Measurements from ENCODE around the gene ASPSCR1. TPM values are rescaled to one million over a fixed set of nuclear protein-coding genes. Genes with fewer than 3 reads are reported as not detected.
A peak's percentile ranks its signal among the peaks of the same experiment; 100 is the strongest.

ASPSCR1 gene
- total and polyA plus RNA-seq, 9 of the 15 experiments (the other 6 are each of a cell fraction or from before 2014, with no cell fraction given): 0.90 to 36.9 (median 11.6) TPM

DNA sequence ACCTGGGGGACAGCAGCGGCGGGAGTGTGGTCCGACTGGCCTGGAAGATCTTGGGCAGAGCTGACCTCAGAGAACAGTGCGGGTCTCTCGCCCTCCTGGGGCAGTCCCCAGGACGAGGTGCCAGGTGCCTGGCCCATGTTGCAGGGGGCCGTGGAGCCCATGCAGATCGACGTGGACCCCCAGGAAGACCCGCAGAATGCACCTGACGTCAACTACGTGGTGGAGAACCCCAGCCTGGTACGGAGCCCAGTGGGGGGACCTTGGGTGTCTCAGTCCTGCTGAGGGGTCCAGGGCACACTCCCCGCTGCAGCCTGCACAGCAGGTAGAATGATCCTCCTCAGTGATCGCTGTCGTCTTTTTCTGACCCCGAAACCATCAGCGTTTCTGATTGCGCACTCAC is 75.7 kb downstream of the ASPSCR1 start:
- Histone ChIP-seq H3K79me2 (ENCODE audit: control insufficient read depth, insufficient read depth, low read length) (peaks cover 28% of the 10 kb centered on the region), H3K36me3 (ENCODE audit: control insufficient read depth, insufficient read depth, low read length) (peaks cover 78% of the 10 kb centered on the region; the same call in 2 of the 3 replicates), H3K4me1 (replicated peaks in 1 of 2; ENCODE audit: control insufficient read depth in 2 of 2, insufficient read depth in 2 of 2, low read length in 2 of 2) (peaks cover 6 to 92% of the 10 kb centered on the region in 2 experiments; a peak in 3 of 5 replicates), H3K27ac (ENCODE audit: extremely low read depth, low read depth, low read length) (no peak overlapping the region), H3K9me3 (replicated peaks; ENCODE audit: control insufficient read depth, insufficient read depth, low read depth, low read length) (no peaks in the 10 kb centered on the region), H3K9ac (ENCODE audit: insufficient read depth in 1 of 2, low read depth in 2 of 2, low read length in 2 of 2) (peak overlapping the region; percentile 80 to 97; a peak in 3 of 4 replicates), H3K4me3 (peak overlapping the region; percentile 98), H4K20me1 (replicated peaks; ENCODE audit: control insufficient read depth, insufficient read depth, low read length) (0 out of 2 replicates have a peak, but pooled peaks cover 11% of the 10 kb centered on the region), H2AFZ (ENCODE audit: low read depth, low read length) (no peak overlapping the region), H3K27me3 (ENCODE audit: control insufficient read depth in 2 of 2, insufficient read depth in 2 of 2, low read length in 2 of 2) (no peaks in the 10 kb centered on the region), H3K9me1 (ENCODE audit: control insufficient read depth, insufficient read depth, low read length) (no peaks in the 10 kb centered on the region), H3K4me2 (ENCODE audit: insufficient read depth, low read length) (peak overlapping the region; percentile 88)
- 85% methylated on average over 11 of the region's 19 CpGs for whole genome bisulfite sequencing (ENCODE audit: insufficient coverage, low coverage, missing lambda C conversion rate)
- ATAC-seq (no peak), DNase-seq (ENCODE audit: extremely low read depth in 1 of 4, low spot score in 3 of 4) (no peak), FAIRE-seq (no peak)
- intact Hi-C loops (cut with micrococcal nuclease): no loop called here
- CTCF ChIA-PET (ENCODE audit: low intra/inter-chr PET ratio): no interaction called here
- in situ Hi-C loops (cut with MboI): no loop called here
- POLR2A ChIA-PET: interaction anchor here (0.6 to 1.6 kb wide), 4 partner anchors 10 to 731 kb away, joined by 3 to 11 read pairs (median 4); partner anchors contain the start of gene DCXR
- TSS peak; percentile 36 for BruUV-seq (replicated peaks)
- TF ChIP-seq RBBP5 (IDR thresholded peaks at IDR 0.05; ENCODE audit: borderline replicate concordance, insufficient read depth, low read length, poor library complexity, severe bottlenecking) (no peak), IFI16 (CRISPR knock-in tag; IDR thresholded peaks at IDR 0.05) (no peak), ZNF551 (CRISPR knock-in tag; IDR thresholded peaks at IDR 0.05) (no peak), HMG20A (CRISPR knock-in tag; conservative IDR thresholded peaks at IDR 0.05) (no peak), TBP (optimal IDR thresholded peaks at IDR 0.05; ENCODE audit: low read depth, low read length) (no peak), KDM1A (IDR thresholded peaks at IDR 0.05) (no peak), ZC3H4 (CRISPR knock-in tag; IDR thresholded peaks at IDR 0.05; ENCODE audit: borderline replicate concordance) (no peak), SPI1 (IDR thresholded peaks at IDR 0.05; ENCODE audit: borderline replicate concordance, low read depth, low read length) (no peak), SMAD2 (IDR thresholded peaks at IDR 0.05; ENCODE audit: low read depth, low read length) (no peak), TGIF2 (CRISPR knock-in tag; IDR thresholded peaks at IDR 0.05) (no peak), BMI1 (IDR thresholded peaks at IDR 0.05; ENCODE audit: low read length) (no peak), CHCHD3 (CRISPR knock-in tag; IDR thresholded peaks at IDR 0.05) (no peak), MAZ (CRISPR knock-in tag; conservative IDR thresholded peaks at IDR 0.05 in 1 of 2, IDR thresholded peaks at IDR 0.05 in 1 of 2) (no peak)
- TF ChIP-seq, protein P1, sequence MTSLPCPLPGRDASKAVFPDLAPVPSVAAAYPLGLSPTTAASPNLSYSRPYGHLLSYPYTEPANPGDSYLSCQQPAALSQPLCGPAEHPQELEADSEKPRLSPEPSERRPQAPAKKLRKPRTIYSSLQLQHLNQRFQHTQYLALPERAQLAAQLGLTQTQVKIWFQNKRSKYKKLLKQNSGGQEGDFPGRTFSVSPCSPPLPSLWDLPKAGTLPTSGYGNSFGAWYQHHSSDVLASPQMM (CRISPR knock-in tag; IDR thresholded peaks at IDR 0.05): no peak
- TF ChIP-seq, protein P2, sequence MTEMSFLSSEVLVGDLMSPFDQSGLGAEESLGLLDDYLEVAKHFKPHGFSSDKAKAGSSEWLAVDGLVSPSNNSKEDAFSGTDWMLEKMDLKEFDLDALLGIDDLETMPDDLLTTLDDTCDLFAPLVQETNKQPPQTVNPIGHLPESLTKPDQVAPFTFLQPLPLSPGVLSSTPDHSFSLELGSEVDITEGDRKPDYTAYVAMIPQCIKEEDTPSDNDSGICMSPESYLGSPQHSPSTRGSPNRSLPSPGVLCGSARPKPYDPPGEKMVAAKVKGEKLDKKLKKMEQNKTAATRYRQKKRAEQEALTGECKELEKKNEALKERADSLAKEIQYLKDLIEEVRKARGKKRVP (CRISPR knock-in tag; IDR thresholded peaks at IDR 0.05): no peak
- TF ChIP-seq, protein P3, sequence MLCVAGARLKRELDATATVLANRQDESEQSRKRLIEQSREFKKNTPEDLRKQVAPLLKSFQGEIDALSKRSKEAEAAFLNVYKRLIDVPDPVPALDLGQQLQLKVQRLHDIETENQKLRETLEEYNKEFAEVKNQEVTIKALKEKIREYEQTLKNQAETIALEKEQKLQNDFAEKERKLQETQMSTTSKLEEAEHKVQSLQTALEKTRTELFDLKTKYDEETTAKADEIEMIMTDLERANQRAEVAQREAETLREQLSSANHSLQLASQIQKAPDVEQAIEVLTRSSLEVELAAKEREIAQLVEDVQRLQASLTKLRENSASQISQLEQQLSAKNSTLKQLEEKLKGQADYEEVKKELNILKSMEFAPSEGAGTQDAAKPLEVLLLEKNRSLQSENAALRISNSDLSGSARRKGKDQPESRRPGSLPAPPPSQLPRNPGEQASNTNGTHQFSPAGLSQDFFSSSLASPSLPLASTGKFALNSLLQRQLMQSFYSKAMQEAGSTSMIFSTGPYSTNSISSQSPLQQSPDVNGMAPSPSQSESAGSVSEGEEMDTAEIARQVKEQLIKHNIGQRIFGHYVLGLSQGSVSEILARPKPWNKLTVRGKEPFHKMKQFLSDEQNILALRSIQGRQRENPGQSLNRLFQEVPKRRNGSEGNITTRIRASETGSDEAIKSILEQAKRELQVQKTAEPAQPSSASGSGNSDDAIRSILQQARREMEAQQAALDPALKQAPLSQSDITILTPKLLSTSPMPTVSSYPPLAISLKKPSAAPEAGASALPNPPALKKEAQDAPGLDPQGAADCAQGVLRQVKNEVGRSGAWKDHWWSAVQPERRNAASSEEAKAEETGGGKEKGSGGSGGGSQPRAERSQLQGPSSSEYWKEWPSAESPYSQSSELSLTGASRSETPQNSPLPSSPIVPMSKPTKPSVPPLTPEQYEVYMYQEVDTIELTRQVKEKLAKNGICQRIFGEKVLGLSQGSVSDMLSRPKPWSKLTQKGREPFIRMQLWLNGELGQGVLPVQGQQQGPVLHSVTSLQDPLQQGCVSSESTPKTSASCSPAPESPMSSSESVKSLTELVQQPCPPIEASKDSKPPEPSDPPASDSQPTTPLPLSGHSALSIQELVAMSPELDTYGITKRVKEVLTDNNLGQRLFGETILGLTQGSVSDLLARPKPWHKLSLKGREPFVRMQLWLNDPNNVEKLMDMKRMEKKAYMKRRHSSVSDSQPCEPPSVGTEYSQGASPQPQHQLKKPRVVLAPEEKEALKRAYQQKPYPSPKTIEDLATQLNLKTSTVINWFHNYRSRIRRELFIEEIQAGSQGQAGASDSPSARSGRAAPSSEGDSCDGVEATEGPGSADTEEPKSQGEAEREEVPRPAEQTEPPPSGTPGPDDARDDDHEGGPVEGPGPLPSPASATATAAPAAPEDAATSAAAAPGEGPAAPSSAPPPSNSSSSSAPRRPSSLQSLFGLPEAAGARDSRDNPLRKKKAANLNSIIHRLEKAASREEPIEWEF (CRISPR knock-in tag; IDR thresholded peaks at IDR 0.05): no peak
- TF ChIP-seq, protein P4, sequence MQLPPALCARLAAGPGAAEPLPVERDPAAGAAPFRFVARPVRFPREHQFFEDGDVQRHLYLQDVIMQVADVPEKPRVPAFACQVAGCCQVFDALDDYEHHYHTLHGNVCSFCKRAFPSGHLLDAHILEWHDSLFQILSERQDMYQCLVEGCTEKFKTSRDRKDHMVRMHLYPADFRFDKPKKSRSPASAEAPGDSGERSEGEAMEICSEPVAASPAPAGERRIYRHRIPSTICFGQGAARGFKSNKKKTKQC (CRISPR knock-in tag; IDR thresholded peaks at IDR 0.05): no peak

All from K562 (cell line).